GM12891 (cell line): ENCODE measurements around the gene B3GALNT2.

Experiments used
- POLR2A ChIP-seq: IDR thresholded peaks from 2 replicates; pipeline ENCODE4 v1.6.1; 2011; ENCODE audit warnings: low read depth, low read length, control low read depth
- POLR2AphosphoS5 ChIP-seq: IDR thresholded peaks from 2 replicates; pipeline ENCODE4 v1.6.1; 2011; ENCODE audit warnings: low read depth, low read length, control low read depth
- POU2F2 ChIP-seq: IDR thresholded peaks from 2 replicates; pipeline ENCODE4 v1.6.1; 2011; ENCODE audit warnings: low read depth, mild to moderate bottlenecking, control low read depth, low read length, moderate library complexity

- TF ChIP-seq POU2F2, result no peak
- no peak for TF ChIP-seq POLR2A
- no peak for TF ChIP-seq POLR2AphosphoS5
Observed at GRCh38 chr1:235415008-235415904, 89.0 kb downstream of the B3GALNT2 start.
